PC-3 (cell line): ENCODE measurements around the gene CNTNAP2. TPM values are rescaled to one million over a fixed set of nuclear protein-coding genes. Genes with fewer than 3 reads are reported as not detected.

ENCODE experiments used
- ATAC-seq: fragments of 200-7000 bp; cut with Tn5 transposase; 2 replicates; pipeline ENCODE4 v1.9.1; 2020; ENCODE audit warnings: mild to moderate bottlenecking, moderate library complexity
- BruUV-seq: library from RNA; stranded (reverse); fragments of 400-500 nt; replicated peaks from 2 replicates; lab custom pipeline; 2021; lab: Mats Ljungman, UMichigan
- CTCF ChIA-PET: fragments of 300-600 bp; sonication (Branson Sonifier 250); formaldehyde crosslinking; loops from one replicate; lab custom pipeline; 2022; ENCODE audit warnings: antibody characterized with exemption; lab: Charles Lee
- POLR2A ChIA-PET: fragments of 300-600 bp; sonication (Branson Sonifier 250); formaldehyde crosslinking; loops from one replicate; lab custom pipeline; 2022; ENCODE audit warnings: antibody characterized with exemption; ENCODE audit not compliant: unreplicated experiment; lab: Charles Lee
- DNase-seq: peaks from one replicate; pipeline ENCODE4 v3.0.0-alpha.2; 2015
- H2AFZ ChIP-seq: fragments of 300-600 bp; sonication (generic); 2 replicates; pipeline ENCODE4 v1.6.0; 2016; ENCODE audit warnings: antibody characterized with exemption, low read length
- H3F3A ChIP-seq: fragments of 300-600 bp; sonication (generic); one replicate; pipeline ENCODE4 v1.6.0; 2017; ENCODE audit warnings: antibody characterized with exemption, low read length, control low read depth, mild to moderate bottlenecking; ENCODE audit not compliant: unreplicated experiment
- H3K27ac ChIP-seq: fragments of 300-600 bp; sonication (generic); 2 replicates; pipeline ENCODE4 v1.5.1; 2016; ENCODE audit warnings: mild to moderate bottlenecking, low read length
- H3K27me3 ChIP-seq: fragments of 300-600 bp; sonication (generic); 2 replicates; pipeline ENCODE4 v1.6.1; 2016; ENCODE audit warnings: low read length, mixed read lengths
- H3K36me3 ChIP-seq: fragments of 300-600 bp; sonication (generic); 2 replicates; pipeline ENCODE4 v1.6.1; 2016; ENCODE audit warnings: low read depth, mixed run types, low read length, mixed read lengths
- H3K4me1 ChIP-seq: fragments of 300-600 bp; sonication (generic); 2 replicates; pipeline ENCODE4 v1.5.1; 2016; ENCODE audit warnings: low read length; ENCODE audit not compliant: insufficient read depth
- H3K4me2 ChIP-seq: fragments of 300-600 bp; sonication (generic); 2 replicates; pipeline ENCODE4 v1.6.0; 2016; ENCODE audit warnings: low read length
- H3K4me3 ChIP-seq: fragments of 300-600 bp; sonication (generic); 2 replicates; pipeline ENCODE4 v1.5.1; 2016; ENCODE audit warnings: mild to moderate bottlenecking, low read length, mixed read lengths
- H3K79me2 ChIP-seq: fragments of 300-600 bp; sonication (generic); 2 replicates; pipeline ENCODE4 v1.6.1; 2017; ENCODE audit warnings: low read length, mixed read lengths
- H3K9ac ChIP-seq: fragments of 300-600 bp; sonication (generic); 2 replicates; pipeline ENCODE4 v1.6.0; 2016; ENCODE audit warnings: mild to moderate bottlenecking, low read length
- H3K9me2 ChIP-seq: fragments of 300-600 bp; sonication (generic); replicated peaks from 2 replicates; pipeline ENCODE4 v1.6.1; 2016; ENCODE audit warnings: mixed run types, low read length, mixed read lengths
- H3K9me3 ChIP-seq: fragments of 300-600 bp; sonication (generic); 2 replicates; pipeline ENCODE4 v1.6.1; 2016; ENCODE audit warnings: low read length, mixed read lengths
- H4K20me1 ChIP-seq: fragments of 300-600 bp; sonication (generic); 2 replicates; pipeline ENCODE4 v1.6.1; 2016; ENCODE audit warnings: low read length, mixed read lengths
- EZH2 ChIP-seq: fragments of 300-600 bp; sonication (generic); IDR thresholded peaks from one replicate; pipeline ENCODE4 v1.6.1; 2017; ENCODE audit warnings: antibody characterized with exemption, mild to moderate bottlenecking, low read length; ENCODE audit not compliant: unreplicated experiment
- EZH2phosphoT487 ChIP-seq: fragments of 300-600 bp; sonication (generic); IDR thresholded peaks from 2 replicates; pipeline ENCODE4 v1.6.1; 2018; ENCODE audit warnings: mild to moderate bottlenecking, antibody characterized with exemption, low read length, borderline replicate concordance
- intact Hi-C: fragments of 100-400 bp; cut with micrococcal nuclease; formaldehyde crosslinking; loops from 2 replicates; pipeline ENCODE4 v1.9.0; 2023
- total RNA-seq: library from RNA; depleted of rRNA; stranded (reverse); fragments of >200 nt; gene quantifications from 2 replicates; pipeline ENCODE4 v1.2.3, GENCODE V29; 2014
- TF ChIP-seq, protein P1 (sequence below): fragments of 300-600 bp; sonication (generic); conservative IDR thresholded peaks from 2 replicates; pipeline ENCODE4 v1.5.1; 2017; ENCODE audit warnings: antibody characterized with exemption, low read depth, mild to moderate bottlenecking, low read length

Gene CNTNAP2
- total RNA-seq, 1 experiment from 2014 or later: 1.5 TPM

DNA sequence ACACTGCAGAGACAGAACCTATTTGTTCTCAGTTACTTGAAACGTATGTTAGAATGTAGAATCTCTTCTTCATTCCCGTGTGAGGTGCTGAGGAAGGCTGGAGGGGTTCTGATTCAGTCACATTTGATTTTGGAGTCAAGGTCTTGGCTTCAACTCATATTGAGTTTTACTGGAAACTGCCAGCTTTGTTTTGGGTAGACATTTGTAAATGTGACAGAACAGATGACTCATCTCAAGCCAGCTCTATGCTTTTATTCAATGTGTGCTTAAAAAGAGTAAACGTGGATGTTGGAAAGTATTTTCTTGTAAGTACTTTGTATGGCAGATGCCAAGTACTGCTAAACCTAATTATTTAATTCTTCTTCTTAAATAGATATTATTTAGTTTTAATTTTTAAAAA, 1693.2 kb downstream of the CNTNAP2 start:
- intact Hi-C loops: no loop called here
- Histone ChIP-seq H3K36me3 (no peaks in the 10 kb centered on the region), H3K9me2 (no peaks in the 10 kb centered on the region), H3K4me1 (no peaks in the 10 kb centered on the region), H3K79me2 (no peaks in the 10 kb centered on the region), H4K20me1 (no peaks in the 10 kb centered on the region), H2AFZ (no peak overlapping the region), H3K4me2 (no peak overlapping the region), H3K9me3 (no peaks in the 10 kb centered on the region), H3K27ac (no peak overlapping the region), H3K4me3 (no peak overlapping the region), H3K27me3 (no peaks in the 10 kb centered on the region), H3K9ac (no peak overlapping the region), H3F3A (no peaks in the 10 kb centered on the region)
- ChIA-PET CTCF (no interaction called here), POLR2A (interaction anchor here (0.6 kb wide), 1 partner anchor 449 kb away, joined by 3 read pairs; no protein-coding TSS in a partner anchor)
- ATAC-seq (peak; percentile 38; the same call in 1 of the 2 replicates), DNase-seq (no peak)
- TF ChIP-seq, protein P1, sequence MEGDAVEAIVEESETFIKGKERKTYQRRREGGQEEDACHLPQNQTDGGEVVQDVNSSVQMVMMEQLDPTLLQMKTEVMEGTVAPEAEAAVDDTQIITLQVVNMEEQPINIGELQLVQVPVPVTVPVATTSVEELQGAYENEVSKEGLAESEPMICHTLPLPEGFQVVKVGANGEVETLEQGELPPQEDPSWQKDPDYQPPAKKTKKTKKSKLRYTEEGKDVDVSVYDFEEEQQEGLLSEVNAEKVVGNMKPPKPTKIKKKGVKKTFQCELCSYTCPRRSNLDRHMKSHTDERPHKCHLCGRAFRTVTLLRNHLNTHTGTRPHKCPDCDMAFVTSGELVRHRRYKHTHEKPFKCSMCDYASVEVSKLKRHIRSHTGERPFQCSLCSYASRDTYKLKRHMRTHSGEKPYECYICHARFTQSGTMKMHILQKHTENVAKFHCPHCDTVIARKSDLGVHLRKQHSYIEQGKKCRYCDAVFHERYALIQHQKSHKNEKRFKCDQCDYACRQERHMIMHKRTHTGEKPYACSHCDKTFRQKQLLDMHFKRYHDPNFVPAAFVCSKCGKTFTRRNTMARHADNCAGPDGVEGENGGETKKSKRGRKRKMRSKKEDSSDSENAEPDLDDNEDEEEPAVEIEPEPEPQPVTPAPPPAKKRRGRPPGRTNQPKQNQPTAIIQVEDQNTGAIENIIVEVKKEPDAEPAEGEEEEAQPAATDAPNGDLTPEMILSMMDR: no peak
- no peak for TF ChIP-seq EZH2phosphoT487
- no peak for TF ChIP-seq EZH2
- no TSS peak for BruUV-seq

DNA sequence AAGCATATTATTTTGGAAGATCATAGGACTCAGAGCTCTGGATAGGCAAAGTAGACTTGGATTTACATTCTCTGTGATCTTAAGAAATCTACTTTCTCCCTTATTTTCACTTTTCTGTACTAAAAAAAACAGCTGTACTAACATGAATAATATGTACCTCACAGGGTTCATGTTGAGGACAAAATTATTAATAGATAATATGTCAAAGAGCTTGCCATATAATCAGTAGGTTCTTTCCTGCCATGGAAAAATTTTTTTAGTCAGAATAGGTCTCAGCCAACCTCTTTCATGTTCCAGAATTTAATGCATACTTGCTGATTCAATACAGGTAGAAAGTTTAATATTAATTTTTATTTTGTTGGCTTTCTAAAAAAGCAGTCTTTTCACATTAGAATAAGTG, 1693.7 kb downstream of the CNTNAP2 start:
- Histone ChIP-seq H2AFZ (no peak overlapping the region), H3K36me3 (no peaks in the 10 kb centered on the region), H3K9me3 (no peaks in the 10 kb centered on the region), H4K20me1 (no peaks in the 10 kb centered on the region), H3K4me2 (no peak overlapping the region), H3K9ac (no peak overlapping the region), H3K27me3 (no peaks in the 10 kb centered on the region), H3F3A (no peaks in the 10 kb centered on the region), H3K4me1 (no peaks in the 10 kb centered on the region), H3K79me2 (no peaks in the 10 kb centered on the region), H3K27ac (no peak overlapping the region), H3K4me3 (no peak overlapping the region), H3K9me2 (no peaks in the 10 kb centered on the region)
- intact Hi-C loops: no loop called here
- no peak for DNase-seq
- ChIA-PET POLR2A (no interaction called here), CTCF (no interaction called here)
- BruUV-seq: no TSS peak
- ATAC-seq: no peak
- TF ChIP-seq EZH2phosphoT487: no peak
- no peak for TF ChIP-seq EZH2
- TF ChIP-seq, protein P1: no peak

DNA sequence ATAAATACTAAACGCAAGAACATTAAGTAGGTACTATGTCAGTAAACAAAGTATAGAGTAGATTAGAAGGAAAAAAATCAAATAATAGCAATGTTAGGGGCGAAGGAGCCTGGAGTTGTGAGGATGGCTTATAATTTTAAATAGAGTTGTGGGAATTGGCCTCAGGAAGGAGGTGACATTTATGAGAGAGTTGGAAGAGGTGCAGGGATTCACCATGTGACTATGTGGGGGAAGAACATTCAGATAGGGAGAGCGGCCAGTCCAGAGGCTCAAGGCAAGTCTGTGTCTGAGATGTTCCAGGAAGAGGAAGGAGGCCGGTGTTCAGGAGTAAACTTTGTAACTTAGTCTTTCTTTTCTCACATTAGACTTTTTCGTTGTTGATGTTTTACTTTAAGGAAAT, 1695.3 kb downstream of the CNTNAP2 start:
- TF ChIP-seq, protein P1: no peak
- TF ChIP-seq EZH2: no peak
- TF ChIP-seq EZH2phosphoT487: no peak
- H3K79me2 ChIP-seq: no peaks in the 10 kb centered on the region
- ChIA-PET POLR2A (no interaction called here), CTCF (no interaction called here)
- no peaks in the 10 kb centered on the region for H3K9me3 ChIP-seq
- H3K4me1 ChIP-seq: no peaks in the 10 kb centered on the region
- no peak for DNase-seq
- BruUV-seq: no TSS peak
- H3K4me2 ChIP-seq: no peak overlapping the region
- no peaks in the 10 kb centered on the region for H3K27me3 ChIP-seq
- H3K4me3 ChIP-seq: no peak overlapping the region
- H3F3A ChIP-seq: no peaks in the 10 kb centered on the region
- no peaks in the 10 kb centered on the region for H3K36me3 ChIP-seq
- no peak overlapping the region for H3K27ac ChIP-seq
- H3K9me2 ChIP-seq: no peaks in the 10 kb centered on the region
- no peaks in the 10 kb centered on the region for H4K20me1 ChIP-seq
- H3K9ac ChIP-seq: no peak overlapping the region
- no peak overlapping the region for H2AFZ ChIP-seq
- intact Hi-C loops: no loop called here
- no peak for ATAC-seq
